ENCODE results near the gene KRTAP2-3.
A peak's percentile ranks its signal among the peaks of the same experiment; 100 is the strongest.
"Not testable (repeated sequence)": the region's sequence is repeated elsewhere in the genome, so short reads cannot be mapped to it uniquely, and the experiment has no call there.

The KRTAP2-3 gene

DNA sequence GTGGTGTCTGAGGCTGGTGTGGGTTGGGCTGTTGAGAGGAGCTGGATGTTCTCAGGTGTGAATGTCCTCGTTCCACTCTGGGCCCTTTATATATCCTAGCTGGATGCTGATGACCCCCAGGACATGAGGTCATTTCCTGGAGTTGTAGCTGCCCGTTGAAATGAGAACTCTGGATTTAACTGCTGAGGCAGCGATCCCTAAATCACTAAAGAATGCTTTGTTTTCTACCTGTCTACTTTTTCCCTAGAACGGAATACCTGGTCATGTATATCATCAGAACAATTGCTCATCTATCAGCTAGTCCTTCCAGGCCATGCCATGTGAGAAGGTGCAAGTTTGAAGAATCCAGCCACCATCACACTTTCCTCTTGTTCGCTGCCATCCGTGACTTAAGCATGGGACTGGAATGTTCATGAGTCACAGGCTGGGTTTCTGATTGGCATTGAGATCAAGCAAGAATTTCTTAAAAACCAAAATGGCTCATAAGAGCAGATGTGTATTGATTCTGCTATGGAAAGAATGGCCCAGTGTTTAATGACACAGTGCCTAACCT lies at the start of gene KRTAP2-3:
TSS of gene KRTAP2-3 (minus strand) at position 63 of the 553 bp plus-strand sequence. CDS start 64 bp downstream, outside the sequence.
- no peak for DNase-seq

GRCh38 chr17:41108728-41109386 lies 48.9 kb upstream of the KRTAP2-3 start:
- DNase-seq: not testable (repeated sequence)

- DNase-seq: no peak
Measured at GRCh38 chr17:41107941-41108450, 48.1 kb upstream of the KRTAP2-3 start.

DNA sequence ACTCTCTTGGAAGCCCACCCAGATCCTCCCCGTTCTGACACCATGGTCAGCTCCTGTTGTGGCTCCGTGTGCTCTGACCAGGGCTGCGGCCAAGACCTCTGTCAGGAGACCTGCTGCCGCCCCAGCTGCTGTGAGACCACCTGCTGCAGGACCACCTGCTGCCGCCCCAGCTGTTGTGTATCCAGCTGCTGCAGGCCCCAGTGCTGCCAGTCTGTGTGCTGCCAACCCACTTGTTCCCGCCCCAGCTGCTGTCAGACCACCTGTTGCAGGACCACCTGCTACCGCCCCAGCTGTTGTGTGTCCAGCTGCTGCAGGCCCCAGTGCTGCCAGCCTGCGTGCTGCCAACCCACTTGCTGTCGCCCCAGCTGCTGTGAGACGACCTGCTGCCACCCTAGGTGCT lies 45.4 kb upstream of the KRTAP2-3 start, which contains the start of gene KRTAP4-9:
TSS of gene KRTAP4-9 (plus strand) at position 43 of the 400 bp plus-strand sequence. CDS start at position 43, 0 bp downstream.
- not testable (repeated sequence) for DNase-seq

- DNase-seq: not testable (repeated sequence)
Measured at GRCh38 chr17:41104386-41105038, 44.6 kb upstream of the KRTAP2-3 start.

- no peak for DNase-seq
Measured at GRCh38 chr17:41103896-41104295, 44.0 kb upstream of the KRTAP2-3 start.

DNA sequence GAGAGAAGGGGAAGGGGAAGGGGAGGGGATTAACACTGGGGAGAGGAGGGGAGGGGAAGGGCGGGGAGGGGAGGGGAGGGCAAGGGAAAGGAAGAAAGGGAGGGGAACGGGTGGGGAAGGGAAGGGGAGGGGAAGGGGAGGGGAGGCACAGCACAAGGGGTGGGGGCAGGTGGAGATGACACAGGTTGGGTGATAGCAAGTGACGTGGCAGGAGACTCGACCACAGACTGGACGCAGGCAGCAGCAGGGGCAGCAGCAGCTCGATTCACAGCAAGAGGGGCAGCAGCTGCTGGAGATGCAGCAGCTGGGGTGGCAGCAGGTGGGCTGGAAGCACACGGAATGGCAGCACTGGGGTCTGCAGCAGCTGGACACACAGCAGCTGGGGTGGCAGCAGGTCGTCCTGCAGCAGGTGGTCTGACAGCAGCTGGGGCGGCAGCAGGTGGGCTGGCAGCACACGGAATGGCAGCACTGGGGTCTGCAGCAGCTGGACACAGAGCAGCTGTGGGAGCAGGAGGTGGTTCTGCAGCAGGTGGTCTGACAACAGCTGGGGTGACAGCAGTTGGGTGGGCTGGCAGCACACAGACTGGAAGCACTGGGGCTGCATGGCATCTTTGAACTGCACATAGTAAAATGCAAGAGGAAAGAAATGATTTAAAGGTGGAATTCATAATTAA lies 41.8 kb upstream of the KRTAP2-3 start, which contains the start of gene KRTAP4-16:
TSS of gene KRTAP4-16 (minus strand) at position 624 of the 674 bp plus-strand sequence. CDS start at position 624, 0 bp downstream.
- DNase-seq: no peak

DNA sequence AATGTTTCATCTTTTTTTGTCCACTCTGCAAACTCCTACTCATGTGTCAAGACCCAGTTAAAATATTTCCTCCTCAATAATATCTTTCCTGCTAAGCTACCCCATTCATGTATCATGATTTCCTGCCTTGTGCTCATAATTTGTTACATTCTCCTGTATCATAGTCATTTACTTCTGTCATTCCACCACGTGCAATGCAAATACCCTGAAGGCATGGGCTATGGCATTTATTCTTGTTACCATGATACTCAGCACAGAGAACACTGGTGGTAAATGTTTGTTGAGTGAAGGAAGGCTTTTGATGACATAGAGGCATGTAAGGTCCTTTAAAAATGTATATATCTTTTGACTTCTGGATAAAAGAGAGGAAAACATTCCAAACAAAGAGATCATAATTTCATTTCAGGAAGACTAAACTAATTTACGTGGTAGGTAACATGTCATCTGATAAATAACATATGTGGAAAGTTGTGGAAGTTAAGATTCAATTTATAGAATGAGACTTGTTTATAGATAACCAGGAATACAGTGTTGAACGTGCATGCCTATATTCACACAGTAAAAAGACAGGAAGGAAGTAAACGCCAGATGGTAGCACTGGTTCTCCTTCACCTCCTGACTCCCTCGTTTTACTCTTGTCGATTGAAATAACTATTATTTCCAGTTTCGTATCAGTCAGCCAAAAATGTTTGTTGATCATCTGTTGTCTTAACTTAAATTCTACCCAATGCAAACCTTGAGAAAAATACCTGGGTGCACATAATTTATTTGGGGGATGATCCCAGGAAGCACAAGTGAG lies 40.0 kb upstream of the KRTAP2-3 start:
- DNase-seq: peak; percentile 18

DNA sequence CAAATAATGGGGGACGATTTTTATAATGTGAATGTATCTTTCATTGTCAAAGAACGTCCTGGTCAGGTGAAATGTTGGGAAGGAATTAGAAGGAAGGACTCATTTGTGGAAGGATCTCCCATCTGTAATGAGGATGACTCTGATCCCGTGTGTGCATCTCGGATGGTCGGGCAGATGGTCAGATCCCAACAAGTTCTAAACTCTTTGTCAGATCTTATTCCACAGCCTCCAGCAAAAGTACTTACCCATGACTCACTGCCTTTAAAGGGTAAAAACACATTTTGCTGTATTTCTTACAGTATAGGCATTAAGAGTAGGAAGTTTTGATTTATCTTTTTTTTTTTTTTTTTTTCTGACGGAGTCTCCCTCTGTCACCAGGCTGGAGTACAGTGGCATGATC lies 38.6 kb upstream of the KRTAP2-3 start:
- DNase-seq: no peak

DNA sequence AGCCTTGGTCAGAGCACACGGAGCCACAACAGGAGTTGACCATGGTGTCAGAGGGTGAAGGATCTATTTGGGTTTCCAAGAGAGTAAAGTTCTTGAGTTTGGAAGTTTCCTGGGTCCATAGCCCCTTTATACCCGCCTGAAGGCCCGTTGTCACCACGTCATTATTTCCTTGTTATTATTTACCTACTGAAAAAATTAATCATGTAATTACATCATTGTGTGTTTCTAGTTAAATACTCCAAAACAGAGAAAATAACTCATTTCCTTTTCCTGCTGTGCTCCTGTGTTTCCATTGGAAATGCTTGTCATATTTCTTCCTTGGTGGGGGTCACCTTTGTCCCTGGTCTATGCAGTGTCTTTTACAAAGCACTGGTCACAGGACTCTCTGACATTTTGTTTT lies 38.1 kb upstream of the KRTAP2-3 start, which contains the start of gene KRTAP4-8:
TSS of gene KRTAP4-8 (minus strand) at position 101 of the 400 bp plus-strand sequence. CDS start at position 43, 58 bp downstream.
- no peak for DNase-seq

GRCh38 chr17:41096055-41096454 lies 36.1 kb upstream of the KRTAP2-3 start:
- DNase-seq: no peak

- DNase-seq: not testable (repeated sequence)
Measured at GRCh38 chr17:41088760-41089352, 28.9 kb upstream of the KRTAP2-3 start.

DNA sequence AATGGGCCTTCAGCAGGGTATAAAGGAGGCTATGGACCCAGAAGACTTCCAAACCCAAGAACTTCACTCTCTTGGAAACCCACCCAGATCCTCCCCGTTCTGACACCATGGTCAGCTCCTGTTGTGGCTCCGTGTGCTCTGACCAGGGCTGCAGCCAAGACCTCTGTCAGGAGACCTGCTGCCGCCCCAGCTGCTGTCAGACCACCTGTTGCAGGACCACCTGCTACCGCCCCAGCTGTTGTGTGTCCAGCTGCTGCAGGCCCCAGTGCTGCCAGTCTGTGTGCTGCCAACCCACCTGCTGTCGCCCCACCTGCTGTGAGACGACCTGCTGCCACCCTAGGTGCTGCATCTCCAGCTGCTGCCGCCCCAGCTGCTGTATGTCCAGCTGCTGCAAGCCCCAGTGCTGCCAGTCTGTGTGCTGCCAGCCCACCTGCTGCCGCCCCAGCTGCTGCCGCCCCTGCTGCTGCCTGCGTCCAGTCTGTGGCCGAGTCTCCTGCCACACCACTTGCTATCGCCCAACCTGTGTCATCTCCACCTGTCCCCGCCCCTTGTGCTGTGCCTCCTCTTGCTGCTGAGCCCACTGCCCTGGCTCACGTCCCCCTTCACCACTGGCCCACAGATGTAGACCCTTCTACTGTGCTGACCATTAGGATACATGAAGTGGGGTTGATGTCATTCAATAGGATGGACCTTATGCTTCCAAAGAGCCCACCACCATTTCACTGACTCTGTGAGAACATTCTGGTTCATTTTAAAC lies 24.4 kb upstream of the KRTAP2-3 start, which contains the start of gene KRTAP4-7:
TSS of gene KRTAP4-7 (plus strand) at position 51 of the 757 bp plus-strand sequence. CDS start at position 108, 57 bp downstream.
- not testable (repeated sequence) for DNase-seq

DNA sequence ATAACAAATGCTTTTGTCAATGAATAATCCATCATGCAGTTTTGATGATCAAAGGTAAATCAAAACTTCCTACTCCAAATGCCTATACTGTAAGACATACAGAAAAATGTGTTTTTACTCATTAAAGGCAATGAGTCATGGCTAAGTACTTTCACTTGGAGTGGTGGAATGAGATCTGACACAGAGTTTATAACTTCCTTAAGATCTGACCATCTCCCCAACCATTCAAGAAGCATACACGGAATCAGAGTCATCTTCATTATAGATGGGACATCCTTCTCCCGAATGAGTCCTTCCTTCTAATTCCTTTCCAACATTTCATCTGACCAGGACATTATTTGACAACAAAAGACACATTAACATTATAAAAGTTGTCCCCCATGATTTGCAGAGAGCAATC lies 23.5 kb upstream of the KRTAP2-3 start:
- DNase-seq: not testable (repeated sequence)

- DNase-seq: no peak
Measured at GRCh38 chr17:41082626-41083025, 22.7 kb upstream of the KRTAP2-3 start.

- no peak for DNase-seq
Measured at GRCh38 chr17:41076788-41077187, 16.9 kb upstream of the KRTAP2-3 start.

DNA sequence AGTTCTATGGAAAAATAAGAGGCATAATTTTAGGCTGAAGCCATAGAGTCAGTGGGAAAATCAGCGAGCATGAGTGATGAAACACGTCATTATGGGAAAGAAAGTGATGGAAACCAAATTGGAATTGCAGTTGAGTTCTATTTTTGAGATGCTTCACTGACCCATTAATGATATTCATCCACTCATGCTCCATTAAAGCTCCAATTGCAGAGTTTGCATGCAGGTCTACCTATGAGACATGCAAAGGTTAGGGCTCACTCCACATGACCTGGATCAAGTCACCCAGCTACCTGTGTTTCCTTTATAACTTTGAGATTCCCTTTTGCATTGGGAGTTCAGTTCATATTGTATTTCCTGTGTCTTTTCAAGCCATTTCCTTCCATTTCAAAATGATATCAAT lies 13.8 kb upstream of the KRTAP2-3 start:
- DNase-seq: no peak

DNA sequence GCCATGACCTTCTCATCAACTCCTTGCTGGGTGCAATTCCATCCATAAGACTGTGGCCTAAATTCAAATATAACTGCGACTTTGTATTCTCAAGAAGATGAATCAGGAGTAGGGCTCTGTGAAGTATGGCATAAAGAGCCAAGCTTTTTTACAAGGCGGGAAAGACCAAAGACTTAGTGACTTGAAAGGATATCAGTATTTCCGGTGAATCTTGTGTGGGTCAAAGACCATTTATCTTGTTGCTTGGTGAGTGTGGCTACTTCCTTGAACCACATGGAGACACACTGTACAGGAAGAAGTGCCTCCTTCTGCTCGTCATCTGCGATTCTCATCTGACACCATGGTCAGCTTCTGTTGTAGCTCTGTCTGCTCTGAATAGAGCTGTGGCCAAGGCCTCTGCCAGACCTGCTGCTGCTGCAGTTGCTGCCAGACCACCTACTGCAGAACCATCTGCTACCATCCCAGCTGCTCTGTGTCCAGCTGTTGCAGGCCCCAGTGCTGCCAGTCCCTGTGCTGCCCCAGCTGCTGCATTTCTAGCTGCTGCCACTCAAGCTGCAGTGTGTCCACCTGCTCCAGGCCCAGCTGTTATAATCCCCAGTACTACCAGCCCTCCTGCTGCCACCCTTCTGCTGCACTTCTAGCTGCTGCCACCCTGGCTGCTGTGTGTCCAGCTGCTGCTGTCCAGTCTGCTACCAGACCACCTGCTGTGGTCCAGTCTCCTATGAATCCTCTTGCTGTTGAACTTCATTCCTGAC lies 11.9 kb upstream of the KRTAP2-3 start:
- no peak for DNase-seq

- DNase-seq: no peak
Measured at GRCh38 chr17:41069031-41069430, 9.1 kb upstream of the KRTAP2-3 start.

- DNase-seq: no peak
Measured at GRCh38 chr17:41067281-41067680, 7.4 kb upstream of the KRTAP2-3 start.
